HG03045 (cell line): ENCODE results near the gene LGALS4.
"Not testable (repeated sequence)": the region's sequence is repeated elsewhere in the genome, so short reads cannot be mapped to it uniquely, and the experiment has no call there.

Experiments
- ATAC-seq: cut with Tn5 transposase; IDR thresholded peaks from one replicate; pipeline ENCODE4 v1.9.1; 2021; ENCODE audit warnings: mild to moderate bottlenecking, moderate library complexity; ENCODE audit not compliant: unreplicated experiment

Gene LGALS4

DNA sequence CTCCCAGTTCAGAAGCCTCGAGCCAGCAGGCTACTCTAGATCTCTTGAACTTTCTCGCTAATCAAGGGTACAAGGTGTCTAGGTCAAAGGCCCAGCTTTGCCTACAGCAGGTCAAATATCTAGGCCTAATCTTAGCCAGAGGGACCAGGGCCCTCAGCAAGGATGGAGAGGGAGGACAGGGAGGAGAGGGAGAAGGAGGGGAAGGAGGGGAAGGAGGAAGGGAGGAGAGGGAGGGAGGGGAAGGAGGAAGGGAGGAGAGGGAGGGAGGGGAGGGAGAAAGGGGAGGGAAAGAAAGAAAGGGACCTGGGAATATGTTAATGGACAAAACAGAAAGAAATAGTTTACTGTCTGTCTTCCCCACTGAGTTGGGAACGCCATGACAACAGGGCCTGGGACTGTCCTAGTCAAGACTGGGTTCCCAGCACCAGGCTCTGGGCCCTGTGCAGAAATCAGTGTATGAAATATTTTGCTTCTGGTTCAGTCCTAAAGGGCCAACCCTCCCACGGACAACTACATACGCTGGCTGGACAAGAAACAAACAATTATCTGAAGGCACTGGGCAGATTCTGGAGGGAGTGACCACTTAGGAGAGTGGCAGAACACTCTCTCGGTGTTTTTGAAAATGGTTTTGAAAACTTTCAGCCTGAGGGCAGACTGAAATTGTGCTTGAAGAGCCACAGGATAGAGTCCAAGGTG is 14.3 kb upstream of the LGALS4 start:
- ATAC-seq = no peak

- ATAC-seq = not testable (repeated sequence)
Measured at GRCh38 chr19:38825936-38826335, 13.2 kb upstream of the LGALS4 start.

- not testable (repeated sequence) for ATAC-seq
Measured at GRCh38 chr19:38821230-38821825, 8.6 kb upstream of the LGALS4 start.

DNA sequence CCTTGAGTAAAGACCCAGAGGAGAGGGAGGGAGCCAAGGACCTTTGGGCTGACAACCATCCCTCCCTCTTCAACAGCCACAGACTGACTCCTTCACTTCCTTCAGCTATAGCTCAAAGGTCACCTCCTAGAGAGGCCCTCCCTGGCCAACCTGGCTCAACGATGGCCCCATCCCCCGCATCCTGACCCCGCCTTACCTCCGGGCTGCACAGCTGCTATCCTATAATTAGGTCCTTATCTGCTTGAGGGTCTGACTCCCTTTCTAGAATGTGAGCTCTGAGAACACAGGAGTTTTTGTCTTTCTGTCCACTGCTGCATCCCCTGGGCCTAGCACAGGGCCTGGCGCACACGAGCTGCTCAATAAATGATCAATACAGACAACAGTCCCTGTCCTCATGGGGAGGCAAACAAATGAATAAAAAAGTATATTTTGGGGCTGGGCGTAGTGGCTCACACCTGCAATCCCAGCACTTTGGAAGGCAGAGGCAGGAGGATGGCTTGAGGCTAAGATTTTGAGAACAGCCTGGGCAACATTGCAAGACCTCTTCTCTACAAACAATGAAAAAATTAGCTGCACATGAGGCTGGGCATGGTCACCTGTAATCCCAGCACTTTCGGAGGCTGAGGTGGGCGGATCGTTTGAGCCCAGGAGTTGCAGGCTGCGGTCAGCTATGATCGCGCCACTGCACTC is 6.6 kb upstream of the LGALS4 start:
- no peak for ATAC-seq

DNA sequence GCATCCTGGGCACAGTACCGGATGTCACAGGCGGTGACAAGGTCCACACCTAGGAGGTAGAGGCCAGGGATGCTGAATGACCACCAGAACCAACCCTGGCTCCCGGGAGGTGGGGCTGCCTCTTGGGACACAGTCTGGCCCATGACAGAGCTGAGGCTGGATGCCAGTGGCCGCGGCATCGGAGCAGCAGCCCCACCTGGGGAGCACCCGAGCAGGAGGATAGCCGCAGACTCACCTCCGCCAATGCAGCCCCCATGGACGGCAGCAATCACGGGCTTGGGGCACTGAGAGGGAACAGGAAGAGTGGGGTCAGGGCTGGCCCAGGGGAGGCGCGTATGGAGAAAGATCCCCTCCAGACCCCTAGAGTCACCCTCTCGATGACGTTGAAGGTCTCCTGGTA is 4.3 kb upstream of the LGALS4 start:
- no peak for ATAC-seq

DNA sequence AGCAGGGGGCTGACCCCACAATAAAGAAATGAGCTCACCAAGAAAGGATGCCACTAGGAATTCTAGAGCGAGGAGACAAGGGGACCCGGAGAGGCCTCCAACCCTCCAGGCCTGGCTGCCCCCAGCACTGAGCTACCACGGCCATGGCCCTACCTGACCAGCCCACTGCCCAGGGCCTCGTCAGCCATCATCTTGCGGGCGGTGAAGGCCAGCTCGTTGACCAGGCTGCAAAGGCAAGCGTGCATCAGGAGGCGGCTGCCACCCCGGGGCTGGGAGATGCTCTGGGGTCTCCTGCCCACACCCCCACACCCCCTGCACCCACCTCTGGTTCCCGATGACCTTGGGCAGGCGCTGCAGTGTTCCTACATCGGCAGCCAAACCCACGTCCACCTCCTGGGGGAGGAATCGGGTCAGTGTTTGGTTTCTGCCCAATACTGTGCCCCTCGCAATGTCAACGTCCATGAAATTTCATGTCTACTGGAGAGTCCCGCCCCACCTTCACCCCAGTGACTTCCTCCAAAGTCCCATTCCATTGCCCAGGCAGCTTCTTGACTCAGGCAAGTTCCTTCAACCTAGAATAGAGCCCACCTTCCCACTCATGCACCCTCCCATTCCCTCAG is 3.5 kb upstream of the LGALS4 start:
- ATAC-seq = no peak

GRCh38 chr19:38815059-38816001 is 2.6 kb upstream of the LGALS4 start:
- no peak for ATAC-seq

DNA sequence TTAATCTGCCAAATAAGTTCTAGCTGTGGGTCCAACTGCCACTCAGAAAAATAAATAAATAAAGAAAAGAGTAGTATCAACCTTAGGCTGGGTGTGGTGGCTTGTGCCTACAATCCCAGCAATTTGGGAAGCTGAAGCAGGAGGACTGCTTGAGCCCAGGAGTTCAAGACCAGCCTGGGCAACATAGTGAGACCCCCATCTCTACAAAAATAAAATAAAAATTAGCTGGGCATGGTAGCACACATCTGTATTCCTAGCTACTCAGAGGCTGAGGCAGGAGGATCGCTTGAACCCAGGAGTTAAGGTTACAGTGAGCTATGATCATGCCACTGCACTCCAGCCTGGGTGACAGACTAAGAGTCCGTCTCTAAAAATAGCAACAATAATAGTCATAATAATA is 1.2 kb upstream of the LGALS4 start:
- not testable (repeated sequence) for ATAC-seq

DNA sequence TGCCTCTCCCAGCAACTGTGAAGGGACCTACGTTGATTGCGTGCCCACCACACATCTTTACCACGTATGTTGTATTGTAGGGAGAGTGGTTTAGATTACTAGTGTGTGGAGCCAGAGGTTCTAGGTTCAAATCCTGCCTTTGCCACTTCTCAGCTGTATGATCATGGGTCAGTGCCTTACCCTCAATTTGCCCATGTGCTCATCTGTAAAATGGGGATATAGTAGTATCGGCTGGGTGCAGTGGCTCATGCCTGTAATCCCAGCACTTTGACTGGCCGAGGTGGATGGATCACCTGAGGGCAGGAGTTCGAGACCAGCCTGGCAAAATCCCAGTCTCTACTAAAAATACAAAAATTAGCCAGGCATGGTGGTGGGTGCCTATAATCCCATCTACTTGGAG is 578 bp upstream of the LGALS4 start:
- no peak for ATAC-seq

GRCh38 chr19:38812009-38812840 is 520 bp downstream of the LGALS4 start:
- no peak for ATAC-seq

DNA sequence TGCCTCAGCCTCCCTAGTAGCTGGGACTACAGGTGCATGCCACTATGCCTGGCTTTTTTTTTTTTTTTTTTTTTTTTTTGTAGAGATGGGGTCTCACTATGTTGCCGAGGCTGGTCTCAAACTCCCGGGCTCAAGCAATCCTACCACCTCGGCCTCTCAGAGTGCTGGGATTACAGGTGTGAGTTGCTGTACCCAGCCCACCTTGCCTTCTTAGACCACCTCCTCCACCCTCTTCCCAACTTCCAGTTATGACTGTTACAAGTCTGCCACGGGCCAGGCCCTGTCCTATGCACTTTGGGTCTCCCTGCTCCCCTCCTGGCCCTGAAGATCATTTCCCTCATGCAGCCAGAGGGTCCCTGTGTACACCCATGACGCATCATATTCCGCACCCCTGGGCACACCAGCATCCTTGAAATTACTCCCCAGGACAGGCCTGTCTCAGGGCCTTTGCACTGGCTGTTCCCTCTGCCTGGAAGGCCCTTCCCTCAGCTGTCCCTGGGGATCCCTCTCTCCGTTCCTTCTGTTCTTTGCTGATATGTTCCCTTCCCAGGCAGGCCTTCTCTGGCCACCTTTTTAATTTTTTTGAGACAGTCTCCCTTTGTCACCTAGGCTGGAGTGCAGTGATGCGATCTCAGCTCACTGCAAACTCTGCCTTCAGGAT is 3.0 kb downstream of the LGALS4 start:
- no peak for ATAC-seq

DNA sequence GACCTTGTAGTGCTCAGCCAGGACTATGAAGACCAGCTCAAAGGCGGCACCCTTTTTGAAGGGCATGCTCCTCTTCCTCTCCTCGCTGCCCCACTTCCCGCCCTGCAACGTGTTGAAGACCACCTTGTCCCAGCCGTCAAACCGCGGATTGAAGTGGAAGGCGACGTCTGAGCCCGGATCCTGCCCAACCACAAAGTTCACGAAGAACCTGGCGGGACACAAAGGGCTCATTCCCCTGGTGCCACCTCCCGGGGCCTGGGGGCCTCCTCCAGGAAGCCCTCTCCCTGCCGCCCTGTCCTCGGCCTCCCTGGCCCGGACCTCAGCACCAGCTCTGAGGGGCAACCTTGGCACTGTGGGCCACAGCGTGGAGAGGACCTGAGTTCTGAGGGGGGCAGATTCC is 4.0 kb downstream of the LGALS4 start:
- no peak for ATAC-seq

DNA sequence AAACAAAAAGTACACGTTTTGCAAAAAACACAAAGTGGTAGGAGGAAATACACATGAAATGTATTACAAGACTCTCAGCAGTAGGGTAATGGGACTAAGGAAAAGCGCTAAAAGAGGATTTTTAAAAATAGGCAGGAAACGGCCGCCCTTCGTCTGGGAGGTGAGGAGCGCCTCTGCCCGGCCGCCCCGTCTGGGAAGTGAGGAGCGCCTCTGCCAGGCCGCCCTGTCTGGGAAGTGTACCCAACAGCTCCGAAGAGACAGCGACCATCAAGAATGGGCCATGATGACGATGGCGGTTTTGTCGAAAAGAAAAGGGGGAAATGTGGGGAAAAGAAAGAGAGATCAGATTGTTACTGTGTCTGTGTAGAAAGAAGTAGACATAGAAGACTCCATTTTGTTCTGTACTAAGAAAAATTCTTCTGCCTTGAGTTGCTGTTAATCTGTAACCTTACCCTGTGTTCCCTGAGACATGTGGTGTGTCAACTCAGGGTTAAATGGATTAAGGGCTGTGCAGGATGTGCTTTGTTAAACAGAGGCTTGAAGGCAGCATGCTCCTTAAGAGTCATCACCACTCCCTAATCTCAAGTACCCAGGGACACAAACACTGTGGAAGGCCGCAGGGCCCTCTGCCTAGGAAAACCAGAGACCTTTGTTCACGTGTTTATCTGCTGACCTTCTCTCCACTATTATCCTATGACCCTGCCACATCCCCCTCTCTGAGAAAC is 5.2 kb downstream of the LGALS4 start:
- ATAC-seq = not testable (repeated sequence)

DNA sequence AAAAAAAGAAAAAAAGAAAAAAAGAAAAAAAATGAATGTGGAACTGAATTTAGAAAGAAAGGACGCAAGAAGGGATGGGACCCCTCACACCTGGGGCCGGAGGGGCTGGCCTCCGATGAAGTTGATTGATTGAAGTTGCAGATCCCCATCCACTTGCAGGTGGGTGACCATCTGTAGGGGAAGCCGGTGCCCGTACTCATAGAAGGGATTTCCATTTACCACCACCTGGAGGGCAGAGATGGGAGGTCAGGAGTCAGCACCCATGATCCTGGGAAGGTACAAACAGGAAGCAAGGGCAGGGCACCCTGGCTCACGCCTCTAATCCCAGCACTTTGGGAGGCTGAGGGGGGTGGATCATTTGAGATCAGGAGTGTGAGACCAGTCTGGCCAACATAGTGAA is 6.4 kb downstream of the LGALS4 start:
- ATAC-seq = no peak

DNA sequence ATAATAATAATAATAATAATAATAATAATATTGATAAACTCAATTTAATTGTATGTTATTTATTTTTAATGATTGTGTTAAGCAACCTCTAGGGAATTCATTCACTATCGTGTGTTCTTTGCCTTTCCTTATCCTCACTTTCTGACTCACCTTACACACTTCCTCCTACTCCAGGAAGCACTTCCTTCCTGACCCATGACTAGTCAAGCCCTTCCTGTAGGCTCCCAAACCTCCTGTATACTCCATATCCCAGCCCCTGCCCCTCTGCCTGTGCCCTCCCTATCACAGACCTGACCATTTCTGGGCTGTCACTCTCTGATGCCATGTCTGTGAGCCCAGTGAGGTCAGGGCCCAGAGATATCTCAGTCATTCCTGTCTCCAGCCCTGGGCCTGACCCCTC is 7.6 kb downstream of the LGALS4 start:
- ATAC-seq = no peak

- no peak for ATAC-seq
Measured at GRCh38 chr19:38803543-38803942, 9.2 kb downstream of the LGALS4 start.

GRCh38 chr19:38801359-38802095 is 11.2 kb downstream of the LGALS4 start:
- ATAC-seq = no peak
